Stimulated activated CD4-positive, alpha-beta T cell treated with anti-CD3 and anti-CD28 coated beads, Interleukin-12 subunit alpha, Interleukin-12 subunit beta, amount 100 ng/mL, for 24 hours (primary cell): ENCODE measurements around the gene AUTS2.

ENCODE experiments used
- DNase-seq, 2 experiments: peaks; one replicate each; pipeline ENCODE4 v3.0.0-alpha.2; 2020; ENCODE audit warnings: low read depth in 2 of 2

Gene AUTS2

DNA sequence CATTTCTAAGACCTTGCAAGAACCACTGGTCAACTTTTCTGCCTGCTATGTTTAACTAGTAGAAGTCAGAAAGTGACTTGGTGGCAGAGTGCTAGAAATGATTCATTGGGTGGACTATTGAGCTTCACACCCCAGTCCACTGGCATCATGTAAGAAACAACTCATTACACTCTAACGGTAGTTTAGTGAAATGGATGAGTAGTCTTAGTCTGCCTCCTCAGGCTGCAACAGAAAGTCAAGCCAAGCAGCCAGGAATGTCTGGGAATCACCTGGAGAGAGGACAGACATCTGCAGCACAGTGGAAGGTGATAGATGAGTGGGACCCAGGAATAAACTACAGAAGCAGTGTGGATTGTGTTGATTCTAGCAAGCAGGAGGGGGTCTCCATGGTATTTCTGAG is 125.4 kb downstream of the AUTS2 start:
- DNase-seq = no peak

DNA sequence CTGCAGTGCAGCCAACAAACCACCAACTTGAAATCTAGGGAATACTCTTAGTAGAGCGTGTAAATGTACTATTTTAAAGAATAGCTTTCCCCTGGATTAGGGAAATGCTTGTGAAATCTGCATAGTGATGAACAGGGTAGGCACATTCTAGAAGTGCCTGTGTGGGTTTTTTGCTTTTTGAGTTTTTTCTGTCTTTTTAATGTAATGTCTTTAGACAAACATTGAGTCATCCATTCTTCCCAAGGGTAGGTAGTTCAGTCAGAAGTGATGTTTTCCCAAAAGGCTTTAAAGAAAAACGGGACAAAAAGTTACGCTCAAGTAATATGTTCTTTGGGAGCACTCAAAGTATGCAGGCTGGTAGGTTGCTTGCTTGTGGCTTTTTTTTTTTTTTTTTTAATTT is 130.0 kb downstream of the AUTS2 start:
- DNase-seq = no peak

GRCh38 chr7:69732203-69732602 is 133.9 kb downstream of the AUTS2 start:
- no peak for DNase-seq

DNA sequence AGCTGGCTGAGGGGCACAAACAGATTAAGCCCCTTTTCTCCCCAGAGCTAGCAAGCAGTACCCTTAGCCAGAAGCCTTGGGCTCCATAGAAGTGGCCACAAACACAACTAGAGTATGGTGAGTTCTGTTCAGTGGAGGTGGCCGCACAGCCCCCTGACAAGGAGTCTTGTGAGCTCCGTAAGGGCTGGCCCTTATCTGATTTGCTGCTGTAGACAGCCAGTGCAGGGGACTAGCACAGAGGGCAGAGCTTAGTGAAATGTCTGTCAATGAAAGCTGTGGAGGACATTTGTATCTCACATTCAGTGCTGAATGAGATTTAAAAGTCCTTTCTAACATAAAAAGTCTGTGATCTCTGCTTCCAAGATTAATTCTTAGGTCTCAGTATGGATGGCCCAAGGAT is 137.3 kb downstream of the AUTS2 start:
- DNase-seq = no peak

DNA sequence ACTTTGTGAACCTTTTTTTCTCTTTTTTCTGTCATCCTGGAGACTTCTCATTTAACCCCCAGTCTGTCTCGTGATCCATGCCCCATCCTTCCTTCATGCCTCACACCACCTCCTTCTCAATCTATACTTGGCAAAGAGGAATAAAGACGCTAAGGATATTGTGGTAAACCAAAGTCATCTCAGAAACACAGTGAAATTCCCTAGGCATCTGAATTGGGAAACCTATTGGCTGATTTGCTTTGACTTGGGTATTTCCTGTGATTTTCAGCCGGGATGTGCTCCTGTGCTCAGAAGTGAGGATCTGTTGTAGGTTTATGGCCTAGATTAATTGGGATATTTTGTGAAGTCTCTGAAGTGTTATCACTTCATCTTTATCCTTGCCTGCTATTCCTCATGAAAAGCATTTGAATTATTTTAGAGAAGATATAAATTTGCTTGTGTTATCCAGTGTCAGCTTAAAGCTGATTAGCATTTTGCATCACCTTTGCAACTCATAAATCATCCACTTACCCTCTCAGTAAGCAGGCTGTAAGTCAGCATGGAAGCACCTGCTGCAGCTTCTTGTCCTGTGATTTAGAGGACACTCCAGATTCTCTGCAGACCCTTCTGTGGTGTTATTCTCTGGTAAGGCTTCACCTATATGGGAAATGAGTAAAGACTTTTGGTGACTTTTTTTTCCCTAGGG is 138.0 kb downstream of the AUTS2 start:
- no peak for DNase-seq

DNA sequence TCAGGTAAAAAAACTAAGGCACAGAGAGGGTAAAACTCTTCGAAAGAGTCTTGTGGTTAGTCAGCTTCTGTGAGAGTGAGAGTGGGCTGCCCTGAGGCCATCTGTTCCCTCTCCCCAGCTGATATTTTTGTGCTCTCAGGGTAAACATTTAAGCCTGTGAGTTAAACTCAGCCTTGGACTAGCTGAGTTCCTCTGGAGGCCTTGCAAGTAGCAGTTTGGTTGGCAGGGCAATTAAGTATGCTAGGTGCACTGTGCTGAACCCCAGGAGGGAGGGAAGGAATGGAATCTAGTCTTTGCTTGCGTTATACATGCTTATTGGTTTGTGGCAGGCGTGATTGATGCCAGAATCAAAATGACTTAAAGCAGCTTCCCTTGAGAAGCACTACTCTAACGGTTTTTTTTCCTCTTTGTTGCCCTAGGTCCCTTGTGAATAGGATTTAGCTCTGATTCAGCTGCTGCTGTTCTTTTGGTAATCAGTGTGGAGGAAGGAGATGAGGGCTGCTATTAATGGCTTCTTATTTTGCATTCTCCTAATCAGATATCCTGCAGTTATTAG is 140.2 kb downstream of the AUTS2 start:
- no peak for DNase-seq

GRCh38 chr7:69739190-69739589 is 140.9 kb downstream of the AUTS2 start:
- DNase-seq = peak in 1 of 2 experiments; percentile 4

DNA sequence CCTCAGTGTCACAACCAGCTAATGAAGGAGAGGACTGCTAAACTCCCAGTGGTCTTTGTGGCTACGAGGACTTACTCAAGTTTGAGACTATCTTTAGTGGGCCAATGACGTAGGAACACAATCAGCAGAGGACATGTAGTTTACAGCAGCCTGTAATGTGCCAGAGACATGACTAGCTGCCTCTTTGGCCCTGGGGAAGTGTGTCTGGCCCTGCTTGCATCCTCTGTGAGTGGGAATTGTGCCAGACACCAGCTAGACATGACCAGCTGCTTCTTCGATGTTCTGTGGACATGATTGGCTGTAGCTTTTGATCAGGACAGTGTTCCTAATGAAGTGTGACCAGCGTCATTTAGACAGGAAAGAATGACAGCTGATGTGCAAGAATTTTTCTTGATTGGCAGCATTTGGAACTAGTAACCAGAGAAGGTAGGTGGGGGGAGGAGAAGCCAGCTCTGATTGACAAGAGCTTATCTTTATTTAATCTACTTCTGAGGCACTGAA is 141.7 kb downstream of the AUTS2 start:
- DNase-seq = no peak

DNA sequence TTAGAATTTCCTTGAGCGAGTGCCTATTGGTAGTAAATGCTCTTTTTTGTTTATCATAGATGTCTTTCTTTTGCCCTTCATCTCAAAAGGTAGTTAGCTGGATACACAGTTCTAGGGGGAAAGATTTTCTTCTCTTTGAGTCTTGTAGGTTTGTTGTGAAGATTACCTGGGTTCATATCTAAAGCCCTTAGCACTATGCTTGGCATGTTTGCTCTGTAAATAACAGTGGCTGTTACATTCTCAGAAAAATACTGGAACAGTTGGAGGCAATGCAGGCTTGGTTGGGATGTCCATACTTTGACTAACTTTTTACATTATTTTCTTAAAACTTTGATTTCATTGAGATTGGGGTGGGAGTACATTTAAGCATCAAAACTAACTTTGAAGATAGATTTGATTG is 144.0 kb downstream of the AUTS2 start:
- DNase-seq = no peak

- DNase-seq = no peak
Observed at GRCh38 chr7:69743436-69743835, 145.2 kb downstream of the AUTS2 start.

GRCh38 chr7:69744026-69744425 is 145.8 kb downstream of the AUTS2 start:
- no peak for DNase-seq

DNA sequence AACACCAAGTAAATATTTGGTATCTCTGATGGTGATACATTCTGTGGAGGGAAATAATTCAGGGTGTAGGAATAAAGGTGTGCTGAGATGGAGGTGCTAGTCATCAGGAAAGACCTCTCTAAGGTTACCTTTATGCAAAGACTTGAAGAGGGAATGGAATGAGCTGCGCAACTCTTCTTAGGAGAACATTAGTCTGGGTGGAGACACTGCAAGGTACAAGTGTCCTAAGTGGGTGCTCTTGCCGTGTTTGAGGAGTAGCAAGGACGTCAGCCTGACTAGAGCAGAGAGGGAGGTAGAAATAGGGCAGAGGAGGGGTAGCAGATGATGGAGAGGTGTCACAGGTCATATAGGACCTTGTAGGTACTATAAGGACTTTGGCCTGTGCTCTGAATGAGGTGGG is 148.1 kb downstream of the AUTS2 start:
- DNase-seq = no peak

GRCh38 chr7:69747144-69747543 is 148.9 kb downstream of the AUTS2 start:
- no peak for DNase-seq

DNA sequence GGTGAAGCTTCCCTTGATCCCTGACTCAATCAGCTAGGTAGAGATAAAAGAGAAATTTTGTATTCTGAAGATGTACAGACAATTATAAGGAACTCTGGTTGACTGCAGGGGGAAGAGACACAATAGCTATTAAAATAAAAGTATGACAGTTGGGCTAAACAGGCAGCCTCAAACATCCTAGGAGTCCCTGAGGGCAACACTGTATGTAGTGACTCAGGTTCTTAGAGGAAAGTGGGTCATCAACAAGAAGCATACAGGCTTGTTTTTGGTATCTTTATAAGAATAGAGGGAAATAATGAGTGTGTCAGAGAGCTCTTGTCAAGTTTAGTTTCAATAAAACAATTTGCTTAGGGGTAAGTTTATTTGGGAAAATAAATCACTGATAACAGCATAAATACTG is 150.3 kb downstream of the AUTS2 start:
- no peak for DNase-seq

DNA sequence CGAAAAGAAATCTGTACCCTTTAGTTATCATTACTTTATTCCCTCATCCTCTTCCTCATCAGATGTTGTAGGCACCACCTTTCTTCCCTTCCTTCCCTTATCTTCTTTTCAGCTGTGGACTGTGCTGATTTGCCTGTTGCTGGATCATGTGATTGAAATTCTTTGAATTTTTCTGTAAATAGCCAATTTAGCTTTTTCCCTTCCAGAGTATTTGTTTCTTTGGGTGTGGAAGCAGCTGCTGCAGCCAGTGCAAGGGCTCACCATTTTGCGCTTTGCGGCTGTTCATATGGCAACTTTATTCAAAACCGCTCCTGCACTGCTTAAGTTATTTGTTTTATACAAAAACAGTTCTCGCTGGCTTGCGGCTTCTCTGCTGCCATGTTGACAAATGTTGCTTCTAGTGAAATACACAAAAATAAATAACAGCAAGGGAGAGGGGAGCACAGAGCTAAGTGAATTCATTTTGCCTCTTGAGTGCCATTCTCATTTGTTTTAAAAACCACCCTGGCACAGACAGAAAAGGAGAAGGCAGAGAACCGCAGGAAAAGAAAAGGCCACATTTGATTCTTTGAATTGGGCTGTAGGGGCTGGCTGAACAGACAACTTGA is 151.2 kb downstream of the AUTS2 start:
- no peak for DNase-seq

- DNase-seq = no peak
Observed at GRCh38 chr7:69749994-69750393, 151.7 kb downstream of the AUTS2 start.

DNA sequence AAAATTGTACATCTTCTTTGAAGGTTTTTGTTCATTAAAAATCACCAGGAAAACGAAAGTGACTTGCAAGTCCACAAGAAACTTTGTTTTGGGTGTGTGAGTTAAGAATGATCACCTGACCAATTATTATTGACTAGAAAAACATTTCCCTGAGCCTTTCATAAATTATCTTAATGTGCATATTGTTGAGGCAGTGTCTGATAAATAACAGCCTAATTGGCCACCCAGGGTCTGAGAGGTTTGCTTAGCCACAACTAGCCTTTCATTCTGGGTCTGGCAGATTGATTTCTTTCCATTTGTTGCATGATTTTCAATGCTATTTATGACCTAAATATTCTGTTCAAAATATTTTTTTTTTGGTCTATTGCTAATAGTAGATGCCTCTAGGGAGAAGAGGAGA is 152.8 kb downstream of the AUTS2 start:
- no peak for DNase-seq

GRCh38 chr7:69753981-69754380 is 155.7 kb downstream of the AUTS2 start:
- DNase-seq = no peak

GRCh38 chr7:69754476-69754875 is 156.2 kb downstream of the AUTS2 start:
- DNase-seq = no peak

DNA sequence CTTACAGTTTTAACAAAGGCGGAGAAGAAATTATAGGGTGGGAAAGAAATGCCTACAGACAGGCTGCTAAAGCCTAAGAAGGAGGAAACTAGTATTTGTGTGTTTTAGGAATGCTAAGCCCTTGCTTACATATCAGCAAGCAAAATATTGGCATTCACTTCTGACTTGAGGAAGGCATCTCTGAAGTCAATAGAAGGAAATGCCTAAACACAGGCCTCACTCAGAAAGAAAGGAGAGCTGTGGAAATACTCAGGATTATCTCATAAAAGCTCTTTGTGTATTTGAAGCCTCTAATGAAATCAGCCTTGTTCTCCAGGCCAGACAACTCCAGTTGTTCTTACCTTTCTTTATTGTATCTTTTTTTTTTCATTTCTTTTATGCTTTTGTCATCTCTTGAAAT is 158.0 kb downstream of the AUTS2 start:
- no peak for DNase-seq

GRCh38 chr7:69757528-69757927 is 159.3 kb downstream of the AUTS2 start:
- DNase-seq = no peak

GRCh38 chr7:69757981-69758430 is 159.7 kb downstream of the AUTS2 start:
- DNase-seq = no peak

- no peak for DNase-seq
Observed at GRCh38 chr7:69759373-69759772, 161.1 kb downstream of the AUTS2 start.
